ENCODE measurements around the gene NGF.

NGF gene

DNA sequence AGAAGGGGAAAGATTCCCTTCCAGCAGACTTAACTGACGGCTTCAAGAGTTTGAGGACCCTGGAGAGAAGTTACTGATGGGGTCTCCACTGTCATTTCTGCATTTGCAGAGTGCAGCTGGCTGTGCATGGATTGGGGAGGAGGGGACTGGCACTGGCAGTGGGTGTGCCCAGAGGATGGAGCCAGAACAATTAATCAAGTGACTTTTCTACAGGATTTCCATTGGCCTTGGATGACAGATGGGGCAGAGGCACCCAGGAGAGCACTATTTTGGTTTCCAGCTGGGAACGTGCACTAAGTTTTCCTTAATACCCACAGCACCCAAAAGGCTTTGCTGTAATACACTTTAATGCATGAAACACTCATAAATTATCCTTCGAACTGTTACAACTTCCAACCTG is 1.3 kb downstream of the NGF start:
- DNase-seq (ENCODE audit: low read depth), result no peak

DNA sequence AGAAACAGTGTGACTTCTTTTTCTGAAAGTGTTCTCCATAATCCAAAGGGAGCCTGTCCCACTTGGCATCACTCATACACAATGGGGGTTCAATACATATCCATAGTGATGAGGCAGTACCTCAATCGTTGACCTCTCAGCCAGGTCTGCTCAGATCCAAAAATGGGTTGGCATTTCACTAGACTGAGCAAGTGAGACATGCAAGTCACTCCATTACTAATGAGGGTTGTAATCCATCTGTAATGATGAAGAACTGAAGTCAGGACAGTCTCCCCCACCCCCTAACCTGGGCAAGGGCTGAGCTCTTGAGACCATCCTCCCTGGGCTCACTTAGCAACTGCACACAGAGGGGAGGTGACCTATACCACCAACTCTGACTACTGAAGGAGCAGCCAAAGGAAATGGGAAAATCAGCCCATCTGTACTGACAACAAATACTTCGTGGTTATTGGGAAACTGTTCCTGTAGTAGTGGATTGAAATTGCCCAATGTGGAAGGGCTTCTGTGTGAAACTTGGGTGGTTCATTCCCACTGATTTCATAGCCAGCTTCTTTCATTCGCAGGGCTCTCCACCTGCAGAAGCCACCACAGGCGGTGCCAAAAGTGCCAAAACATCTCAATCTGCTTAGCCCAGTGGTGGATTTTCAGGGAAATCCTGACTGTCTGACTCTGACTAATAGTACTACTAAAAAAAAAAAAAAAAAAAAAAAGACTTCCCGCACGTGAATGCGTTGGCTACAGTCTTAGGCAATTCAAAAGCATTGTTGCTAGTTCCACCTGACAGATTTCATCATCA is 5.0 kb downstream of the NGF start:
- no peak for DNase-seq (ENCODE audit: low read depth)

DNA sequence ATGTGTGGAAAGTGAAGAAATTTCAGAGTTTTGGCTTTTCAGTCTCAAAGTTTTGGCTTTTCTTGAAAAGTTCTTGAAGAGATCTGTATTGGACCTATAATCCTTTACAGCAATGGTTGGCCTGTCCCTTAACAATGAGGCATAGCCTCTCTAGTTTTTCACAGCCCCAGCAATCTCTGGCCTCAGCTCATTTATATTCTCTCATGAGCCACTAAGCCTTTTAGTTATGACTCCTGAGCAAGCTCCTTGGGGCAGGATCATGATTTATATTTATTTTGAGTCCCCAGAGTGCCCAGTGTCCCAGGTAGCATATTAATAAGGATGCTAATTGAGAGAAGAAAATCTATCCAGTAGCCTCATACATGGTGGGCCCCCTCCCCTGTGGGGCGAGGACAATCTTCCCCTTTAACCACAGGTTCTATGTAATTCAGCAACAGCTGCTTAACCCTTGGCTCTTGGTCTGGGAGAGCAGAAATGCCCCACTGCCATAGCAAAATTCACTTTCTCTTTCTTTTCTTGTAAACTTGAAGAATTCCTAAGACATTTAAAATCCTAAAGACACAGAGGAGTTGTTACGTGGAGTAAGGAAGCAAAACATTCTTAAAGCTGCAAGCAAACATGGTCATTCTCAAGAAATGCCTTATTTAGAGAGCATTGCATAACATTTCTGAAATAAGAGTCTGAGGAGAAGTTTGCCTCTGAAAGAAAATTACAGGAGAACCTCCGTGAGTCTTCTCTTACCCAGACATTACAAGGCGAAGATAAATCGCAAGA is 6.3 kb downstream of the NGF start:
- DNase-seq (ENCODE audit: low read depth), result no peak

DNA sequence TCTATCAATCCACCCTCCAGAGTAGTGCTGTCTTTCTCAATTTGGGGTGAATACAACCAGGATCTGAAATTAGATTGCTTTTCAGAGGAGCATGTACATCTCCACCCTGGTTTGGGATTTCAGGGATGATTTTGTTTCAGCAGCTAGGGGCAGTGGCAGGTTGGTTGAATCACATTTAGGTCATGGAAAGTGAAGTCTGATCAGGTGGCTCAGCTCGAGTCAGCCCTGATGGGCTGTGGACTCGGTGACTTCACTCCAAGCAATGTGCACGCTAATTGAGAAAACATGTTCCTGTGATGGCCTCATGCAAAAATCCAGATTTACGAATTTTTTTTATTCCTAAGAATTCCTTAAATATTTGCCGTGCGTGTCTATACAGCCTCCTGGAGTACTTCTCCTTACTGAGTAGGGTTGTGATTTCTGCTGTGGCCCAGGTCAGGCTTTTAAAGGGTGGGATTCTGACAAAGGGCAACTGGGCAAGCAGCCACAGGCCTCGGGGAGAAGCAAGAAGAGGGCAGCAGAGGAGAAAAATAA is 7.5 kb downstream of the NGF start:
- no peak for DNase-seq (ENCODE audit: low read depth)

DNA sequence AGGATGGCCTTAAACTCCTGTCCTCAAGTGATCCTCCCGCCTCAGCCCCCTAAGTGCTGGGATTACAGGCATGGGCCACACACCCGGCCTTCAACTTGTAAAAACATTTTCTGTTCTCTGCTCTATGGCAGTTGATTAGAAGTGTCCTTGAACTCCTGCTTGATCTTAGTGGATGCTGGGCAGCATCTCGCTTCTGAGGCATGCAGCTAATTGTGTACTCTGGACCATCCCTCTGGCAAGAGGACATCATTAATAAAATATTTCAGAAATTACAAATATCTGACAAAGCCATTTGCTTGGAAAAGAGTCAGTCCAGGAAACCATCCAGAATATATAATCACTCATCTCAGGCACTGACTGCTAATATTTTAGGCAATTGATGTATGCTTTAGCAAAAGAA is 8.1 kb downstream of the NGF start:
- no peak for DNase-seq (ENCODE audit: low read depth)

DNA sequence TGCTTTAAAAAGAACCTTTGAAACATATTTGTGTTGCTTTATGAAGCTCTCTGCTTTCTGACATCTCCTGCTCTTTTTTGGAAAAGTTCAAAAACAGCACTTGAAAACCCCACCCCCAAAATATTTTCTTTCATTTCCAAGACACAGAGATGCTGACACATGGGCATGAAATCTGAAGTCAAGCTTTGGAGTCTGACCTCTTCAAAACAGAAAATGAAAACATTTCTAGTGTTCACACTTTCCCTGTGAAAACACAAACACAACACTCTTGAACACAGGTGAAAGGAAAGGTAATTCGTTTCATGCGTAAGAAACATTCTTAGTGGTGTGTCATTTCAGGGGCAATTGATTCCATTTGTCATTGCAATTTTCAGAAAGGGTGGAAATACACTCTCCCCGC is 10.8 kb downstream of the NGF start:
- no peak for DNase-seq (ENCODE audit: low read depth)

DNA sequence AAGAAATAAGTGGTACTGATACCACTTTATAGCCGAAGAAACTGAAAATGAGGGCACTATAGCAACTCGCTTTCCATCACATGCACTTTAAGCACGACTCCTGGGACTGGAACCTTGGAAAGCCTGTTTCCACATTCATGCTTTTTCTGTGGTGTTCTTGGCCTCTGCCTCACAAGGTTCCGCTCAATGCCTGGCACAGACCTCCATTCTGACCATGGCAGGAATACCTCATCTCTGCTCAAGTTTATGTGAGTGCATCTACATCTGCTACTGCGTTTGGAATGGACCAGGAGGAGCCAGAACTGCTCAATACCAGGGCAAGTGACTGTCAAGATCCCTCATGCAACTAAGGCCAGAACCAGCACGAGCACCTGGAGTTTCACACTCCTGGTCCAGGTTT is 11.6 kb downstream of the NGF start:
- no peak for DNase-seq (ENCODE audit: low read depth)

DNA sequence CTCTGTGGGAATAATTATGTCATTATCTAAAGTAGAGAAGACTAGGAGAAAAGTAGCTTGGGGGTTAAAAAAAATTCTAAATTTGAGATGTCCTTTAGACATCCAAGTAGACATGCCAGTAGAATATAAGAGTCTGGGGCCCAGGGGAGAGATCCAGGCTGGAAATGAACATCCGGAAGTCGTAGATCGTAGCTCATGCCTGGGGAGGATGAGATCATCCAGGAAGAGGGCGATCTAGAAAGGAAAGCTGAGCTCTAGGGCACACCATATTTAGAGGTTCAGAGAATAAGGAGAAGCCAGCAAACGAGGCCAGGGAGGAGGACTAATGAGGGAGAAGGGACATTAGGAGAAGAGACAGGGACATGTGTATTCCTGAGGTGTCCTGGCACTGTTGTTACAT is 12.2 kb downstream of the NGF start:
- DNase-seq (ENCODE audit: low read depth), result no peak

DNA sequence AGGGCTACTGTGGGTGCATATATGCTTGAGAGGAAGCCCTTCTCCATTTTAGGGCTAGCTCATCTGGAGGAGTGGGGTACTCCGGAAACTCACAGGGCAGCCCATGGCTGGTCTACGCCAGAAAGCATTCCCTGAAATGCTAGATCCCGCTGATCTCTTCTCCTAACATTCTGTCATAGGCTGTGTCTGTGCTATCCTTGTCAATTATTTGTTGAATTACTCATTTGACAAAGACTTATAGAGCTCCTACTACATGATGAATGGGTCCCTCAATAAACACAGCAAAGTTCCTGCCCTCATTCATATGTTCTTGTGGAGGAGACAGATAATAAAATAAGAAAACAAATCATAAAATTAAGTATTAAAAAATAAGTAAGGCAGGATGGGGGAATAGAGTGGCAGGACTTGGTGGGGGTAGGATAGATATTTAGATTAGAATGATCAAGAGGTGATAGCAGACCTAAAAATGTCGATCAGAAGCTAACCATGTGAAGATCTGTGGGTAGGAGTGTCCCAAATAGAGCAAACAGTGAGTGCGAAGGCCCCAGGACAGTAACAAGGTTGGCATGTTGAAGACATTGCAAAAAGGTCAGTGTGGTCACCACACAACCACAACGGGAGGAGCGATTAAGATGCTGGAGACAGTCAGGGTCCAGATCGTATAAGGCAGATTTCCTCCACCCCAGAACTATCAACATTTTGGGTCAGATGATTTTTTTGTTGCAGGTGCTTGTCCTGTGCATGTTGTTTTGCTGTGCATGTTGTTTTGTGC is 13.2 kb downstream of the NGF start:
- DNase-seq (ENCODE audit: low read depth), result no peak

DNA sequence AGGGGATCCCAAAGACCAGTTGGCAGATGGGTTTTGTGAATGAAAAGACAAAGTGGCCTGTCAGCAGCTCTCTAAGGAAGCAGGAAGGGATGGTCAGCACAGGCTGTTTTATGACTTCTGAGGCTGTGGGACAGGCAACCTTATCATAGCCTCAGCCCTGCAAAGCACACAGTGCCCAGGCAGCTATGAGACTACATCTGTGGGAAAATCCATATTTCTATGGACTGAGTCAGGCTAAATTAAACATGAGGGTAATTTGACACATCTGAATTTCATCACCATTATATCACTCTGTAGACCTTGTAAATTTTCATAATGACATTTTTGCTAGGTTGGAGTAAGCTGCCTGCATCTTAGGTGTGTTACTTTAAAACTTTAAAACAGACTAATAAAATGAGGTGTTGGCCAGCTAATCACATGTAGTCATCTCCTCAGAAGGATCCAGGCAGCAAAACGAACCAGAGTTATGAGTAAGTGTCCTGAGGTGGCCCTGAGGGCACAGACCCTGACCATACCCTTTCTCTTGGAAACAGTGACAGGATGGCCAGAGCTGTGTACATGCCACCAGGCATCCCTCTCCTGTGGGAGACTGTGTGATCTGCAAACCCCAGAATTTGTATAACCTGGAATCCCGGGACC is 14.6 kb downstream of the NGF start:
- no peak for DNase-seq (ENCODE audit: low read depth)

DNA sequence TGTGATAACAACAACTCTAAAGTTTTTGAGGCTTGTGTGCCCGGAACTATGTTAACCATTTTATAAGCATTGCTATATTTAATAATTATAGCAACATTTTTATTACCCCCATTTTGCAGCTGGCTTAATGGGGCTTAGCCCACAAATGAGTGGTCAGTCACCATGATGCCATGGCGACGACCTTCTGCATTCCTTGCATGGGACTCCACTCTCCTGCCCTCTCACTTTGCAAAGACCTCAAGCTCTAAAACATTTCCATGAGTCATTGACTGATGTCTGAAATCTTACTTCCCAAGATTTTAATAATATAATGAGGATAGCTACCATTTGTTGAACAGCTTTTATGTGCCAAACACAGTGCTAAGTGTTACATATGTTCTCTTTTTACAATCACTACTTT is 15.4 kb downstream of the NGF start:
- DNase-seq (ENCODE audit: low read depth), result no peak

DNA sequence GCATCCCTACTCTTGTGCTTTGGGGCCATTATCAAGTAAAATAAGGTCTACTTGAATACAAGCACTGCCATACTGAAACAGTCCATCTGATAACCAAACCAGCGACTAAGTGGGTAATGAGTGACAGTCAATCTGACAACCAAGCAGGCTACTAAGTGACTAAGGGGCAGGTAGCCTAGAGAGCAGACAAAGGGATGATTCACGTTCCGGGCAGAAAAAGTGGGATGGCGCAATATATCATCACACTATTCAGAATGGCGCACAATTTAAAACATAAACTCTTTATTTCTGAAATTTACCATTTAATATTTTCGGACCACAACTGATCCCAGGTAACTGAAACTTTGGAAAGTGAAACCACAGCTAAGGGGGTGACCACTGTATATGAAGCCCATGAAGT is 17.7 kb downstream of the NGF start:
- no peak for DNase-seq (ENCODE audit: low read depth)

DNA sequence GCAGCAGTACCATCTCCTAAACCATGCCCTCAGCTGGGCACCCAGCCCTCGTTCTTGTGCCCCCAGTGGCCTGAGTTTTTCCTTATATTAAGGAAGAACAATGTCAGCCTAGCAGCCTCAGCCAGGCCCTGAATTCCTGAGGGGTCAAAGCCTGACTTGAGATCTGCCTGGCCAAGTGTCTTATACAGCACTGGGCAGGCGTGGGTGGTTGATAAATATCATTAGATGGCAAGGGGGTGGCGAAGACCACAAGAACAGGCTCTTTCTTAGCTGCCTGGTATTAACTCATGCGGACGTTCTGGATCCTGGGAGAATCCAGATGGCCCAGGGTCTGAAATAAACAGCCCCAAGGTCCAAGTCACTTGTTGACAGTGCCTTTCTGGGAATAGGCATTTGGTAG is 18.3 kb downstream of the NGF start:
- no peak for DNase-seq (ENCODE audit: low read depth)

DNA sequence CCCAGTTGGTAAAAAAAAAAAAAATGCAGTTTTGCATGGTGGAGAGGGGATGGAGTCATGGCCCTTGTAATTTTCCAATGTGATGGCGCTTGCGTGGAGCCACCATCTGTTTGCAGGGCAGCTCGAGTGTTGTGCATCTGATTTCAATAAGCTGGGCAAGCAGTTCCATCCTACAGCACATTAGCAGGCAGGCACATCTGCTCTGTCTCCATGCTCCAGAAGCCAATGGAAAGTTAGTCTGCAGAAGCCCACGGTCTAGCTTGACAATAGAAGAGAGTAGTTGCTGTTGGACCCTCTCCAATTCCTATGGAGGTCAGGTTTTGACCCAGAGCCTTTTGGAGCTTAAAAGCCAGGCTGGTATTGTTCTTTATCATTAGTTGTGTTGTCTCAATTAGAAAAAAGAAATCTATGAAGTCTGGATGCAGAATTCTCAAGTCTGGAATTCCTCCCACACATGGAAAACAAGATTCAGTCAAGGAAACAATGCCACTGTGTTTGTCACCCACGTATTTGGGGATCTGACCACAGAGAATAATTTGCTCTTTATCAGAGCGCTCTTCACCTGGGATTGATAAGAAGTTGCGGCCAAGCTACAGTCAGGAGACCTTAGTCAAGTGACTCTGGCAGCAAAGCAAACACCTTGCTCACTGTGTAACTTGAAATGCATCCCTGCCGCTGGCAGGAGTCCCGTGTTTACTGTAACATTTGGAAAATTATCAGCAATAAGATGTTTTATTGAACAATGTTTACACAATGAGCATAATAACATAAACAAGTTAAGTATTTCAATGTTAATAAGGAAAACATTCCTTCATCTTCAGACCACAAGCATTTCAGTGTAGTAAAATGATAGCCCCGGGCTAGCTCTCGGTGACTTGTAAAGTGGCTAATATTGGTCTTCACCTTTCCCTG is 20.7 kb downstream of the NGF start:
- DNase-seq (ENCODE audit: low read depth), result no peak

DNA sequence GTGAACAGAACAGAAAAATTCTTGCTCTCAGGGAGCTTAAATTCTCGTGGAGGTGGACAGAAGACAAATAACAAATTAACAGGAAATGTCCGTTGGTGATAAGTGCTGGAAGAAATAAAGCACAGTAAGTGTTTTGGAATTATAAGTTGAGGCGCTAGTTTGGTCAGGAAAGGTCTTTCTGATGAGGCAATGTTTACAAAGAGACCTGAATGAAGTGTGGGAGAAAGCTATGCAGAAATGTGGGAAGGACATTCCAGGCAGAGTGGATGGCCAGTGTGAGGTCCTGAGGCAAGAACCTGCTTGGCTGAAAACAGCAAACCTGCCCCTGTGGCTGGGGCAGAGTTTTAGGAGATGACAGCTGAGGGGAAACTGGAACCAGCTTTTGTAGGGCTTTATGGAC is 23.3 kb downstream of the NGF start:
- DNase-seq (ENCODE audit: low read depth), result no peak

DNA sequence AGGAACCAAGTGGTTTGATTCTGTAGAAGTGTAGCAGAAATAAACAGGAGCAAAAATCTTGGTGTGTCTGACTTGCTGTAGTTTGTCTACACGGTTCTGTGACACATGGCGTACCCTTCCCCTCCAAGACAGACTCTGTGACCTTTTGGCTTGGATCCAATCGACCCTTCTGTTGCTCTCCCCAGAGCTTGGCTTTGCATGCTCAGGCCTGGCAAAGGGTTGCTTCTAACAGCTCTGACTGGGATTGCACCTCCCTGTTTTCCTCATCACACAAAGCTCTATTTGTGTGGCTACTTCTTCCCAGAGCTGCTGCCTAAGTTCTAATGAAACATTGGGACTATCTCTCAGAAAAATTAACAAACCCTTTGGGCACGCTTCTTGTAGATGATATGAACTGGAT is 24.0 kb downstream of the NGF start:
- DNase-seq (ENCODE audit: low read depth), result no peak

DNA sequence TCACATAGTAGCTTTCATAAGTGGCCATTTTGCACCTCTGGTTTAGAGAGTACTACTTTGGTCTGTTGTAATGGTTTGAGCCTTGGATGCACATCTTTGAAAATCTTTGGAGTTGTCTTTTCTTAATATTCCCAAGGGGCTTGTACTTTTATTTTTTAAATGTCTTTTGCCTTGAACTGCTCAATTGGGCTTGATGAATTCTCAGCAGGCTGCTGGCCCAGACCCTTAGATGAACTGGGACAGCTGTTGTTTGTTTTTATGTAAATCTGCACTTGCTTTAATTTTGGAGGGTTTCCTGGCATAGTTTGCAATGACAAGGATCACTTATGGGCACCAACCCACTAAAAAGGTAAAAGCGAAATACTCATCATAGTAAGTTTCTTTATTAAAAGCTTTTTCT is 24.9 kb downstream of the NGF start:
- DNase-seq (ENCODE audit: low read depth), result no peak

DNA sequence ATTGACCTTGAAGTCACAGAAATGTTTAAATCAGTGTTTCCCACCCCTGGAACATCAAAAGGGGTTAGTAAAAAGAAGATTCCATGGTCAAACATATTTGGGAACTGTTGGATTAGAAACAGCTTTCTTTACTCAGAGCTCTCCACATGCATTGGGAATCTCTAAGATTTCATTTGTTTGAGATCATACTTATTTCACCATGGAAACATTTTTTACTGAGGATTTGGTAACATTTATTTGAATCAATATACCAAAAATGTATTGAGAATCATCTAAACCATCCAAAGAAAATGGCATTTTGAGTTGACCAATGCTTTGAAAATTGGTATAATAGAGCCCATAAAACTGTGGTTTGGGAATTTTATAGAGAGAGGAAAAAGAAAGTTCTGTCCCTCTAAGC is 25.3 kb downstream of the NGF start:
- DNase-seq (ENCODE audit: low read depth), result no peak

DNA sequence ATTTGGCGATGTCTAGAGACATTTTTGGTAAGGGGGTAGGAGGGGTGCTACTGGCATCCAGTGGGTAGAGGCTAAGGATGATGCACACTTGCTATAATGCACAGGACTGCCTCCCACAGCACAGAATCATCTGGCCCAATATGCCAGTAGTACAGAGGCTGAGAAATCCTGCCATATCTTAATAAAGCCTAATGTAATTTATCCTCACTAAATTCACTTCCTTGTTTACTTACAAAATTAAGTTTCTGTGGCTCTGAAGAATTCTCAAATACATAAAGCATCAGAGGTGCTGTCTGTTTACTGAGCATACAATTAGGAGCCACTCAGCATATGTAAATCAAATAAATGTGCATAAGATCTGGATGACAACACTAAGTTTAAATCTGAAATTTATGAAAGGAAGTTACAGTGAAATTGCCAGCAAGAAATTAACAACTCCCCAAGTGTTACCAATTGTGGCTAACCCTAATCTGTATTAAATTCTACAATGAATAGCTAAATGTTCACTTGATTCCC is 26.5 kb downstream of the NGF start:
- no peak for DNase-seq (ENCODE audit: low read depth)

DNA sequence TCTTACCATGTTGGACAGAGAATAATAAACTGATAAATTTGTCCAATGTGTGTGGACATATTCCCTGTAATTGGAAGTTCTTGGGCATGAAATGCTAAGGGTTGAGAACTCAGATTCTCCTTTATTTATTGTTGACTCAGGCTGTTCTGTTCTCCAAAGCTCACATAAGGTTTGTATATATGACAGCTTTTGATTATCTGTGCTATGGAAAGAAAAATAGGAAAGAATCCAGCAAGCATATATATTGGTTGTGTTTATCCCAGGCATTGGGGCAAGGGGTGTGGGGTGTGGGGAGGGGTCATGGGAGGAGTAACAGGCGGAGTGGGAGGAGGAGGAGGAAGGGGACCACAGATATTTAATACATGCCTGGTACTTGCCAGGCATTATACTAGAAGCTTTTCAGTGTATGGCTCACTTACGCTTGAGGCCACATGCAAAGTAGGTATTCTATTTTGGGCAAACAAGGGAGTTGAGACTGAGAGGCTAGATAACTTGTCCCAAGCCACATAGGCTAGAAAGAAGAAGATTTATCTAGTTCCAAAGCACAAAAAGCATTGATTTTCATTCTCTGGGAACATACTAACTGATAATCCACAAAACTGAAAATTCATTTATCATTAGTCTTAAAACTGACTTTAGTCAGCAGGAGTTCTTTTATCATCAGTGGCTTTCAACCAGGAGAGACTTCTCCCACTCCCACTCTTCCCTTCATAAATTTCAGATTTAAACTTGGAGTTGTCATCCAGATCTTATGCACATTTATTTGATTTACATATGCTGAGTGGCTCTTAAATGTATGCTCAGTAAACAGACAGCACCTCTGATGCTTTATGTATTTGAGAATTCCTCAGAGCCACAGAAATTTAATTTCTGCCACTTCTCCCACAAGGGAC is 27.2 kb downstream of the NGF start:
- no peak for DNase-seq (ENCODE audit: low read depth)
